ENCODE measurements around the gene VTCN1.
A peak's percentile ranks its signal among the peaks of the same experiment; 100 is the strongest.
"Not testable (repeated sequence)": the region's sequence is repeated elsewhere in the genome, so short reads cannot be mapped to it uniquely, and the experiment has no call there.

VTCN1 gene

GRCh38 chr1:117122330-117123025 lies 88.2 kb downstream of the VTCN1 start:
- DNase-seq (ENCODE audit: low spot score) = no peak

GRCh38 chr1:117121589-117122329 lies 89.0 kb downstream of the VTCN1 start, which contains the start of gene TRIM45:
Gene TRIM45, minus strand, starts transcription at chr1:117121749. Its CDS starts 548 bp downstream, at chr1:117121201.
- DNase-seq (ENCODE audit: low spot score) = peak; percentile 87

- DNase-seq (ENCODE audit: low spot score) = no peak
Measured at GRCh38 chr1:117120774-117121588, 89.7 kb downstream of the VTCN1 start.

GRCh38 chr1:117119144-117119543 lies 91.6 kb downstream of the VTCN1 start:
- DNase-seq (ENCODE audit: low spot score) = not testable (repeated sequence)

GRCh38 chr1:117118137-117118536 lies 92.6 kb downstream of the VTCN1 start:
- no peak for DNase-seq (ENCODE audit: low spot score)

- no peak for DNase-seq (ENCODE audit: low spot score)
Measured at GRCh38 chr1:117117697-117118096, 93.0 kb downstream of the VTCN1 start.

GRCh38 chr1:117116784-117117130 lies 94.0 kb downstream of the VTCN1 start:
- no peak for DNase-seq (ENCODE audit: low spot score)

GRCh38 chr1:117116090-117116783 lies 94.5 kb downstream of the VTCN1 start:
- DNase-seq (ENCODE audit: low spot score) = no peak

- no peak for DNase-seq (ENCODE audit: low spot score)
Measured at GRCh38 chr1:117114877-117115276, 95.8 kb downstream of the VTCN1 start.

- DNase-seq (ENCODE audit: low spot score) = no peak
Measured at GRCh38 chr1:117113199-117113598, 97.5 kb downstream of the VTCN1 start.

- DNase-seq (ENCODE audit: low spot score) = no peak
Measured at GRCh38 chr1:117112047-117112717, 98.5 kb downstream of the VTCN1 start.

- DNase-seq (ENCODE audit: low spot score) = no peak
Measured at GRCh38 chr1:117110774-117111173, 100.0 kb downstream of the VTCN1 start.

- no peak for DNase-seq (ENCODE audit: low spot score)
Measured at GRCh38 chr1:117107364-117107763, 103.4 kb downstream of the VTCN1 start.

- peak; percentile 15 for DNase-seq (ENCODE audit: low spot score)
Measured at GRCh38 chr1:117106478-117106877, 104.2 kb downstream of the VTCN1 start.

- DNase-seq (ENCODE audit: low spot score) = no peak
Measured at GRCh38 chr1:117105722-117106121, 105.0 kb downstream of the VTCN1 start.

GRCh38 chr1:117104986-117105385 lies 105.7 kb downstream of the VTCN1 start:
- no peak for DNase-seq (ENCODE audit: low spot score)

GRCh38 chr1:117101858-117102257 lies 108.9 kb downstream of the VTCN1 start:
- not testable (repeated sequence) for DNase-seq (ENCODE audit: low spot score)

- no peak for DNase-seq (ENCODE audit: low spot score)
Measured at GRCh38 chr1:117101334-117101733, 109.4 kb downstream of the VTCN1 start.

- no peak for DNase-seq (ENCODE audit: low spot score)
Measured at GRCh38 chr1:117098287-117098890, 112.3 kb downstream of the VTCN1 start.

GRCh38 chr1:117097443-117097842 lies 113.3 kb downstream of the VTCN1 start:
- DNase-seq (ENCODE audit: low spot score) = no peak

GRCh38 chr1:117096951-117097408 lies 113.7 kb downstream of the VTCN1 start:
- no peak for DNase-seq (ENCODE audit: low spot score)
